BLaER1 (cell line): ENCODE data around the gene MT2A.
"Not testable (repeated sequence)": the region's sequence is repeated elsewhere in the genome, so short reads cannot be mapped to it uniquely, and the experiment has no call there.

Experiments
- H3K27ac ChIP-seq: shearing (Covaris generic); formaldehyde crosslinking; 2 replicates; pipeline ENCODE4 v1.8.1; 2022
- H3K27me3 ChIP-seq: shearing (Covaris generic); formaldehyde crosslinking; 2 replicates; pipeline ENCODE4 v1.8.1; 2022
- H3K36me3 ChIP-seq: shearing (Covaris generic); formaldehyde crosslinking; 2 replicates; pipeline ENCODE4 v1.8.1; 2022
- H3K4me1 ChIP-seq: shearing (Covaris generic); formaldehyde crosslinking; 2 replicates; pipeline ENCODE4 v1.8.1; 2022
- H3K4me2 ChIP-seq: shearing (Covaris generic); formaldehyde crosslinking; 2 replicates; pipeline ENCODE4 v1.8.1; 2022
- H3K4me3 ChIP-seq: shearing (Covaris generic); formaldehyde crosslinking; 2 replicates; pipeline ENCODE4 v1.8.1; 2022
- H3K9ac ChIP-seq: shearing (Covaris generic); formaldehyde crosslinking; 2 replicates; pipeline ENCODE4 v1.8.1; 2022
- H3K9me3 ChIP-seq: shearing (Covaris generic); formaldehyde crosslinking; 2 replicates; pipeline ENCODE4 v1.8.1; 2022
- H4K20me1 ChIP-seq: shearing (Covaris generic); formaldehyde crosslinking; 2 replicates; pipeline ENCODE4 v1.8.1; 2022
- Cebpa-rat ChIP-seq: shearing (Covaris generic); IDR thresholded peaks from 2 replicates; pipeline ENCODE4 v1.8.1; 2022

Gene MT2A

GRCh38 chr16:56617212-56618085 is 9.1 kb downstream of the MT2A start:
- Histone ChIP-seq H3K27me3 (peaks cover 63% of the 10 kb centered on the region), H3K4me3 (no peak overlapping the region), H3K4me1 (no peaks in the 10 kb centered on the region), H4K20me1 (peaks cover 7% of the 10 kb centered on the region; the same call in 1 of the 2 replicates), H3K36me3 (no peaks in the 10 kb centered on the region), H3K9me3 (no peaks in the 10 kb centered on the region), H3K9ac (no peak overlapping the region), H3K27ac (no peak overlapping the region), H3K4me2 (no peak overlapping the region)
- no peak for TF ChIP-seq Cebpa-rat

- H3K4me2 ChIP-seq = no peak overlapping the region
- H4K20me1 ChIP-seq = peaks cover 7% of the 10 kb centered on the region; the same call in 1 of the 2 replicates
- no peaks in the 10 kb centered on the region for H3K36me3 ChIP-seq
- H3K9me3 ChIP-seq = no peaks in the 10 kb centered on the region
- H3K27me3 ChIP-seq = peaks cover 65% of the 10 kb centered on the region
- no peak overlapping the region for H3K9ac ChIP-seq
- no peaks in the 10 kb centered on the region for H3K4me1 ChIP-seq
- H3K27ac ChIP-seq = no peak overlapping the region
- H3K4me3 ChIP-seq = no peak overlapping the region
- TF ChIP-seq Cebpa-rat = no peak
Observed at GRCh38 chr16:56618138-56618537, 9.8 kb downstream of the MT2A start.

- Histone ChIP-seq H3K4me3 (no peak overlapping the region), H3K27me3 (peaks cover 79% of the 10 kb centered on the region), H3K4me2 (no peak overlapping the region), H3K9ac (no peak overlapping the region), H3K9me3 (no peaks in the 10 kb centered on the region), H3K4me1 (peaks cover 4% of the 10 kb centered on the region), H3K27ac (no peak overlapping the region), H3K36me3 (no peaks in the 10 kb centered on the region), H4K20me1 (peaks cover 17% of the 10 kb centered on the region; the same call in 1 of the 2 replicates)
- TF ChIP-seq Cebpa-rat = no peak
Observed at GRCh38 chr16:56620339-56620897, 12.0 kb downstream of the MT2A start.

GRCh38 chr16:56621665-56622445 is 13.5 kb downstream of the MT2A start:
- not testable (repeated sequence) for H3K36me3 ChIP-seq, H3K4me3 ChIP-seq, H3K27ac ChIP-seq, H3K9ac ChIP-seq, H3K4me2 ChIP-seq, H3K9me3 ChIP-seq
- peaks cover 80% of the 10 kb centered on the region for H3K27me3 ChIP-seq
- H3K4me1 ChIP-seq = peaks cover 11% of the 10 kb centered on the region
- H4K20me1 ChIP-seq = peaks cover 31% of the 10 kb centered on the region; the same call in 1 of the 2 replicates

- H3K4me2 ChIP-seq, H3K9me3 ChIP-seq, H3K27ac ChIP-seq, H3K36me3 ChIP-seq, H3K9ac ChIP-seq, H3K4me3 ChIP-seq: not testable (repeated sequence)
- peaks cover 25% of the 10 kb centered on the region; the same call in 1 of the 2 replicates for H4K20me1 ChIP-seq
- peaks cover 11% of the 10 kb centered on the region for H3K4me1 ChIP-seq
- H3K27me3 ChIP-seq = peaks cover 80% of the 10 kb centered on the region
Observed at GRCh38 chr16:56623184-56623583, 14.8 kb downstream of the MT2A start.

GRCh38 chr16:56623637-56624036 is 15.3 kb downstream of the MT2A start:
- H3K4me3 ChIP-seq = no peak overlapping the region
- H3K4me1 ChIP-seq = peaks cover 11% of the 10 kb centered on the region
- no peak overlapping the region for H3K9ac ChIP-seq
- H3K27me3 ChIP-seq = peaks cover 80% of the 10 kb centered on the region
- no peak overlapping the region for H3K4me2 ChIP-seq
- TF ChIP-seq Cebpa-rat = no peak
- no peaks in the 10 kb centered on the region for H3K9me3 ChIP-seq
- no peak overlapping the region for H3K27ac ChIP-seq
- H3K36me3 ChIP-seq = no peaks in the 10 kb centered on the region
- peaks cover 25% of the 10 kb centered on the region; the same call in 1 of the 2 replicates for H4K20me1 ChIP-seq

GRCh38 chr16:56625140-56625942 is 17.0 kb downstream of the MT2A start, which contains the start of gene MT1E:
Gene MT1E (plus strand): TSS chr16:56625781. CDS start chr16:56625852, 71 bp downstream.
- H3K4me2 ChIP-seq = peak within 1 kb of the TSS; percentile 60
- H3K27ac ChIP-seq = no peak within 1 kb of the TSS
- no peak within 1 kb of the TSS for H3K9ac ChIP-seq
- no peaks in the 10 kb centered on the region for H3K9me3 ChIP-seq
- H3K27me3 ChIP-seq = peaks cover 80% of the 10 kb centered on the region
- H3K4me1 ChIP-seq = peaks cover 11% of the 10 kb centered on the region
- H3K36me3 ChIP-seq = no peaks in the 10 kb centered on the region
- peak within 1 kb of the TSS; percentile 53 for H3K4me3 ChIP-seq
- TF ChIP-seq Cebpa-rat = no peak
- peaks cover 25% of the 10 kb centered on the region; the same call in 1 of the 2 replicates for H4K20me1 ChIP-seq

GRCh38 chr16:56625943-56626654 is 17.7 kb downstream of the MT2A start:
- Histone ChIP-seq H3K9me3 (no peaks in the 10 kb centered on the region), H4K20me1 (peaks cover 27% of the 10 kb centered on the region; the same call in 1 of the 2 replicates), H3K4me1 (peaks cover 11% of the 10 kb centered on the region), H3K9ac (no peak overlapping the region), H3K27me3 (peaks cover 86% of the 10 kb centered on the region), H3K36me3 (no peaks in the 10 kb centered on the region), H3K4me3 (peak overlapping the region; percentile 53; the same call in 1 of the 2 replicates), H3K4me2 (peak overlapping the region; percentile 60), H3K27ac (no peak overlapping the region)
- TF ChIP-seq Cebpa-rat = no peak
